ENCODE measurements around the gene SLC12A3. TPM values are rescaled to one million over a fixed set of nuclear protein-coding genes. Genes with fewer than 3 reads are reported as not detected.

Gene SLC12A3
- total and polyA plus RNA-seq, 2 of the 4 experiments (the other 2 are of a cell fraction) = not detected

- no peak overlapping the region for H3K56ac ChIP-seq (ENCODE audit: extremely low read depth, insufficient read depth, low read length)
- H3K4me1 ChIP-seq (ENCODE audit: control insufficient read depth, insufficient read depth, low read length) = no peaks in the 10 kb centered on the region
- no peak overlapping the region for H4K5ac ChIP-seq (ENCODE audit: low read depth, low read length)
- dilution Hi-C loops (cut with HindIII; ENCODE audit: low sequenced_read_pairs, unreplicated experiment) (no loop called here), in situ Hi-C loops (cut with MboI; ENCODE audit: low sequenced_read_pairs) (no loop called here), intact Hi-C loops (cut with micrococcal nuclease) (no loop called here)
- no peak overlapping the region for H2AK9ac ChIP-seq (replicated peaks; ENCODE audit: low read depth, low read length, poor library complexity)
- H4K91ac ChIP-seq (ENCODE audit: insufficient read depth, low read depth, low read length) = no peak overlapping the region
- no peak overlapping the region for H2BK15ac ChIP-seq (ENCODE audit: low read depth, low read length)
- no peak overlapping the region for H3K18ac ChIP-seq (ENCODE audit: low read depth, low read length)
- no TSS peak for BruUV-seq (replicated peaks)
- DNase-seq = no peak
- H2AFZ ChIP-seq (replicated peaks; ENCODE audit: low read length, poor library complexity) = no peak overlapping the region
- 37% methylated on average over 3 of the region's 4 CpGs; no CpG with 5 or more reads in 1 of the 2 experiments for WGBS, 2 experiments (ENCODE audit: extremely low coverage in 2 of 2, insufficient read length in 1 of 2)
- no peak overlapping the region for H2BK120ac ChIP-seq (ENCODE audit: low read depth, low read length)
- no peak overlapping the region for H3K4me3 ChIP-seq (ENCODE audit: insufficient read depth, low read depth, low read length)
- ATAC-seq (ENCODE audit: low read depth) = no peak
- no peak overlapping the region for H3K27ac ChIP-seq (ENCODE audit: insufficient read depth, low read length)
- POLR2A ChIA-PET (ENCODE audit: unreplicated experiment) = no interaction called here
- H3K9me1 ChIP-seq (ENCODE audit: insufficient read depth, low read length) = no peaks in the 10 kb centered on the region
- H3K14ac ChIP-seq (replicated peaks; ENCODE audit: low read depth, low read length) = no peak overlapping the region
- H4K8ac ChIP-seq (ENCODE audit: low read depth in 2 of 2, low read length in 2 of 2) = no peak overlapping the region
- no peak overlapping the region for H3K4ac ChIP-seq (ENCODE audit: low read depth, low read length)
- TF ChIP-seq NFE2L2 (IDR thresholded peaks at IDR 0.05; ENCODE audit: low read depth, low read length) (no peak), RCOR1 (IDR thresholded peaks at IDR 0.05; ENCODE audit: insufficient replicate concordance, low read length) (no peak), MXI1 (IDR thresholded peaks at IDR 0.05; ENCODE audit: borderline replicate concordance, low read depth, low read length) (no peak), SMC3 (IDR thresholded peaks at IDR 0.05; ENCODE audit: low read depth, low read length) (no peak), ELK1 (IDR thresholded peaks at IDR 0.05; ENCODE audit: borderline replicate concordance, low read depth, low read length) (no peak), RFX5 (IDR thresholded peaks at IDR 0.05; ENCODE audit: low read depth, low read length) (no peak), USF2 (IDR thresholded peaks at IDR 0.05; ENCODE audit: low read depth, low read length) (no peak), FOS (IDR thresholded peaks at IDR 0.05; ENCODE audit: low read depth, low read length) (no peak), MAZ (IDR thresholded peaks at IDR 0.05; ENCODE audit: borderline replicate concordance, low read depth, low read length) (no peak), CEBPB (IDR thresholded peaks at IDR 0.05; ENCODE audit: low read depth, low read length) (no peak), CHD1 (IDR thresholded peaks at IDR 0.05; ENCODE audit: low read depth, low read length) (no peak), MAFK (IDR thresholded peaks at IDR 0.05; ENCODE audit: low read depth, low read length) (no peak), CTCF (conservative IDR thresholded peaks at IDR 0.05; ENCODE audit: low read depth, low read length) (no peak)
- H2AK5ac ChIP-seq (ENCODE audit: low read depth, low read length) = no peak overlapping the region
- no peak overlapping the region for H3K9ac ChIP-seq (ENCODE audit: low read depth, low read length)
- H3K9me3 ChIP-seq (ENCODE audit: control insufficient read depth, insufficient read depth, low read length) = no peaks in the 10 kb centered on the region
- no peak overlapping the region for H2BK20ac ChIP-seq (ENCODE audit: low read depth, low read length)
- peaks cover 30% of the 10 kb centered on the region for H3K27me3 ChIP-seq (ENCODE audit: control insufficient read depth, insufficient read depth, low read length)
- H3K36me3 ChIP-seq (ENCODE audit: control insufficient read depth, insufficient read depth, low read length) = no peaks in the 10 kb centered on the region
- H3K4me2 ChIP-seq (ENCODE audit: low read depth, low read length) = no peak overlapping the region
- no peak overlapping the region for H2BK5ac ChIP-seq (ENCODE audit: low read depth, low read length, poor library complexity, severe bottlenecking)
- no peaks in the 10 kb centered on the region for H4K20me1 ChIP-seq (ENCODE audit: insufficient read depth, low read length)
- CTCF ChIA-PET = no interaction called here
- no peaks in the 10 kb centered on the region for H3K79me1 ChIP-seq (ENCODE audit: low read depth in 1 of 2, low read length in 2 of 2)
- no peak overlapping the region for H3K23ac ChIP-seq (ENCODE audit: low read depth, low read length)
Observed at GRCh38 chr16:56895813-56896212, 30.8 kb downstream of the SLC12A3 start.
